Measurements from ENCODE around the gene ASB16. TPM values are rescaled to one million over a fixed set of nuclear protein-coding genes. Genes with fewer than 3 reads are reported as not detected.
A peak's percentile ranks its signal among the peaks of the same experiment; 100 is the strongest.

ASB16 gene
- total RNA-seq, 2 donors from 2014 or later: 0.53 TPM; not detected in 1

DNA sequence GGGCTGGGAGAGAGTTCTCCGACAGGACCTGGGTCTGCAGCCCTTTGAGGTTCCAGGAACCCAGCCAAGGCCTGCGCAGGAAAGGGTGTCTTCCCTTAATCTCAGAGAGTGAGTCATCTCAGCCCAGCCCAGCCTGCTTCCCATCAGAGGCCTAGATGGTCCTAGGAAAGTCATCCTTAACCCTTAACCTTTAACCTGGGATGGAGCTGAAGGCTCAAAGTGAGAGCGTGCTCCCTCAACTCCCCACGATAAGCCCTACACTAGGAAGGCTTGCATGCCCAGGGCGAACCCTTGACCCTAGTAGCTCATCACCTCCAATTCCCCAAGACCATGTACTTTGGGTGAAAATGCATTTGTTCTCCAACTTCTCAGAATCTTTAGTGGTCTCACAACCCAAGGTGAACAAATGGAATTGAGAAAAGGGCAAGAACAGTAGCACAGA, 34.0 kb downstream of the ASB16 start:
- Mint-ChIP-seq H3K27me3 (ENCODE audit: insufficient read depth) (no peaks in the 10 kb centered on the region), H3K4me1 (peaks cover 24% of the 10 kb centered on the region), H3K4me3 (no peak overlapping the region), H3K27ac (no peak overlapping the region), H3K9me3 (no peaks in the 10 kb centered on the region), H3K36me3 (ENCODE audit: low read depth) (peaks cover 24% of the 10 kb centered on the region)
- no peak overlapping the region for H3K9ac ChIP-seq (ENCODE audit: extremely low read depth, low read length, poor library complexity, severe bottlenecking)
- H3K4me1 ChIP-seq (ENCODE audit: control insufficient read depth, insufficient read depth, low read length): peaks cover 8% of the 10 kb centered on the region
- no peaks in the 10 kb centered on the region for H3K9me3 ChIP-seq (ENCODE audit: control insufficient read depth, low read length)
- H3K36me3 ChIP-seq (ENCODE audit: control insufficient read depth, insufficient read depth, low read length): peaks cover 33% of the 10 kb centered on the region
- H3K27ac ChIP-seq (ENCODE audit: low read depth, low read length): no peak overlapping the region
- no peak for DNase-seq
- TF ChIP-seq, protein P1, sequence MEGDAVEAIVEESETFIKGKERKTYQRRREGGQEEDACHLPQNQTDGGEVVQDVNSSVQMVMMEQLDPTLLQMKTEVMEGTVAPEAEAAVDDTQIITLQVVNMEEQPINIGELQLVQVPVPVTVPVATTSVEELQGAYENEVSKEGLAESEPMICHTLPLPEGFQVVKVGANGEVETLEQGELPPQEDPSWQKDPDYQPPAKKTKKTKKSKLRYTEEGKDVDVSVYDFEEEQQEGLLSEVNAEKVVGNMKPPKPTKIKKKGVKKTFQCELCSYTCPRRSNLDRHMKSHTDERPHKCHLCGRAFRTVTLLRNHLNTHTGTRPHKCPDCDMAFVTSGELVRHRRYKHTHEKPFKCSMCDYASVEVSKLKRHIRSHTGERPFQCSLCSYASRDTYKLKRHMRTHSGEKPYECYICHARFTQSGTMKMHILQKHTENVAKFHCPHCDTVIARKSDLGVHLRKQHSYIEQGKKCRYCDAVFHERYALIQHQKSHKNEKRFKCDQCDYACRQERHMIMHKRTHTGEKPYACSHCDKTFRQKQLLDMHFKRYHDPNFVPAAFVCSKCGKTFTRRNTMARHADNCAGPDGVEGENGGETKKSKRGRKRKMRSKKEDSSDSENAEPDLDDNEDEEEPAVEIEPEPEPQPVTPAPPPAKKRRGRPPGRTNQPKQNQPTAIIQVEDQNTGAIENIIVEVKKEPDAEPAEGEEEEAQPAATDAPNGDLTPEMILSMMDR (conservative IDR thresholded peaks at IDR 0.05): no peak
- H3K27me3 ChIP-seq (ENCODE audit: control insufficient read depth, insufficient read depth, low read length, poor library complexity, severe bottlenecking): no peaks in the 10 kb centered on the region
- 90 to 91% methylated on average over 2 to 5 of the region's 5 CpGs for WGBS, 2 experiments (ENCODE audit: insufficient coverage in 1 of 2, insufficient read length in 1 of 2)
- H3K4me3 ChIP-seq (ENCODE audit: low read length): no peak overlapping the region

DNA sequence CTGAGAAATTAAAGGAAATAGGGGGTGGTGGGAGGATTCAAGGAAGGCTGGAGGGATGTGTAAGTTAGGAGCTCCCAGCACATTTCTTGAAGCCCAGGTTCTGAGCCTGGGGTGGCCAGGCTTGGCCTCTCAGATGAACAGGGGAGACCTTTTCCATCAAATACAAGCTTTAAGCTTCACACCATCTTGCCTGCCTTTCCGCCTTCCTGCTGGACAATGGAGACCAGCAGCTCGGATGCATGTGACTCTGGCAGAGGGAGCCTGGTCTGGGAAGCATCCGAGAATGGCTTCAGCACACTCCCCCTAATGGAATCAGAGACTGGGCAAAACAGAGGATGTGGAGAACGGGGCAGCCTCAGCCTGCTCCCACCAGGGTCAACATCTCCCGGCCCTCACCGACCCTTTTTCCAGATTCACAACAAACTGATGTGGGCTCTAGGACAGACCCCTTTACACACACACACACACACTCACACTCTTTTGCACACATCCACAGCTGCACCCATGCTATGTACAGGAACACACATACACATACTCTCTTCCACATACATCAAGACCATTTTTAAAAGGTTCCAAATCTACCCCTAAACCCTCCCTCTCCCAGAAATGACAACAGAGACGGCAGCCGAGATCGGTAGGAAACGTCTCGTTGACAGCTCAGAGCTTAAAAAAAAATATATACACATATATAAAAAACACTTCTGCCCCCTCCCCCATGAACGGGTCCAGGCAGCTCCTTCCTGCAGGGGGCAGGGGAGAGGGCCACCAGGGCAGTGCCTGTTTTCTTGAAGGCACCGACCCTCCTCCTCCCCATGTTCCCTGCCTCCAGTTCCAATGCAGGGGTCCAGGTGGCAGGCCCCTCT, 35.7 kb downstream of the ASB16 start:
- TF ChIP-seq, protein P1 (conservative IDR thresholded peaks at IDR 0.05): peak; percentile 61
- Histone ChIP-seq H3K9me3 (ENCODE audit: control insufficient read depth, low read length) (no peaks in the 10 kb centered on the region), H3K4me1 (ENCODE audit: control insufficient read depth, insufficient read depth, low read length) (peaks cover 5% of the 10 kb centered on the region), H3K36me3 (ENCODE audit: control insufficient read depth, insufficient read depth, low read length) (peaks cover 46% of the 10 kb centered on the region), H3K4me3 (ENCODE audit: low read length) (no peak overlapping the region), H3K9ac (ENCODE audit: extremely low read depth, low read length, poor library complexity, severe bottlenecking) (no peak overlapping the region), H3K27ac (ENCODE audit: low read depth, low read length) (no peak overlapping the region), H3K27me3 (ENCODE audit: control insufficient read depth, insufficient read depth, low read length, poor library complexity, severe bottlenecking) (no peaks in the 10 kb centered on the region)
- Mint-ChIP-seq H3K9me3 (no peaks in the 10 kb centered on the region), H3K27ac (peak overlapping the region; percentile 6), H3K27me3 (ENCODE audit: insufficient read depth) (no peaks in the 10 kb centered on the region), H3K36me3 (ENCODE audit: low read depth) (peaks cover 32% of the 10 kb centered on the region), H3K4me1 (peaks cover 20% of the 10 kb centered on the region), H3K4me3 (no peak overlapping the region)
- peak; percentile 68 for DNase-seq
- whole genome bisulfite sequencing, 2 experiments (ENCODE audit: insufficient coverage in 1 of 2, insufficient read length in 1 of 2): 91 to 93% methylated on average over 6 to 13 of the region's 13 CpGs

DNA sequence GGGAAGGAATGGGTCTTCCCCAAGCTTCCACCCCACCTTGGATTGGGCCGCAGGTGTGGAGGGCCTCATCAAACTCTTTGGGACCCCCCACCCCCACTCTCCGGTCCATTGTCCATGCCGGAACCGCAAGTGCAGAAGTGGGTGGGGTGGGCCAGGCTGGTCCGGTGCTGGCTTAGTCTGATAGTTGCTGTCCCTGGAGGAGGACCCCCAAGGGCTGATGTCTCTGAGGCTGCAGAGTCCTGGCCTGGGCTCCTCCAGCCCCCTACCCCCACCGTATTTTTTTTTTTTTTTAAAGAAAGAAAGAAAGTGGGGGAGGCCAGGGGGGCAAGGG, 36.3 kb downstream of the ASB16 start:
- TF ChIP-seq, protein P1 (conservative IDR thresholded peaks at IDR 0.05): no peak
- peaks cover 5% of the 10 kb centered on the region for H3K4me1 ChIP-seq (ENCODE audit: control insufficient read depth, insufficient read depth, low read length)
- H3K4me3 Mint-ChIP-seq: no peak overlapping the region
- peaks cover 37% of the 10 kb centered on the region for H3K36me3 Mint-ChIP-seq (ENCODE audit: low read depth)
- H3K27ac ChIP-seq (ENCODE audit: low read depth, low read length): no peak overlapping the region
- no peaks in the 10 kb centered on the region for H3K9me3 ChIP-seq (ENCODE audit: control insufficient read depth, low read length)
- H3K4me3 ChIP-seq (ENCODE audit: low read length): no peak overlapping the region
- no peak overlapping the region for H3K9ac ChIP-seq (ENCODE audit: extremely low read depth, low read length, poor library complexity, severe bottlenecking)
- no peaks in the 10 kb centered on the region for H3K9me3 Mint-ChIP-seq
- 96% methylated on average over 5 of the region's 6 CpGs; no CpG with 5 or more reads in 1 of the 2 experiments for WGBS, 2 experiments (ENCODE audit: insufficient coverage in 1 of 2, insufficient read length in 1 of 2)
- no peaks in the 10 kb centered on the region for H3K27me3 ChIP-seq (ENCODE audit: control insufficient read depth, insufficient read depth, low read length, poor library complexity, severe bottlenecking)
- H3K27me3 Mint-ChIP-seq (ENCODE audit: insufficient read depth): no peaks in the 10 kb centered on the region
- no peak overlapping the region for H3K27ac Mint-ChIP-seq
- DNase-seq: no peak
- H3K36me3 ChIP-seq (ENCODE audit: control insufficient read depth, insufficient read depth, low read length): peaks cover 52% of the 10 kb centered on the region
- H3K4me1 Mint-ChIP-seq: peaks cover 18% of the 10 kb centered on the region

All from endodermal cell (in vitro differentiated cells).